CD14-positive monocyte (primary cell): ENCODE data around the gene AIFM3. TPM values are rescaled to one million over a fixed set of nuclear protein-coding genes. Genes with fewer than 3 reads are reported as not detected.
A peak's percentile ranks its signal among the peaks of the same experiment; 100 is the strongest.
"Not testable (repeated sequence)": the region's sequence is repeated elsewhere in the genome, so short reads cannot be mapped to it uniquely, and the experiment has no call there.

Experiments
- DNase-seq, 3 donors: peaks; one replicate each; pipeline ENCODE4 v3.0.0-alpha.2; 2011 to 2022
- H2AFZ ChIP-seq: 2 replicates; pipeline ENCODE4 v1.6.0; 2012; ENCODE audit warnings: mild to moderate bottlenecking, low read depth, low read length, inconsistent platforms; ENCODE audit not compliant: insufficient read depth, poor library complexity, severe bottlenecking
- H3K27ac ChIP-seq, 2 donors: 1 replicate in 1 of 2; 2 replicates in 1 of 2; pipeline ENCODE4 v1.5.1; 2012 to 2013; ENCODE audit warnings: low read length in 2 of 2, control low read depth in 1 of 2, inconsistent platforms in 1 of 2, low read depth in 1 of 2, mild to moderate bottlenecking in 1 of 2
- H3K27me3 ChIP-seq, 2 donors: one replicate each; pipeline versions ENCODE4 v1.6.0 to v1.6.1; 2011 to 2013; ENCODE audit warnings: low read length in 2 of 2; ENCODE audit not compliant: control insufficient read depth in 2 of 2, insufficient read depth in 2 of 2
- H3K36me3 ChIP-seq, 2 donors: replicated peaks in 1 of 2; 1 replicate in 1 of 2; 2 replicates in 1 of 2; pipeline versions ENCODE4 v1.5.1 to v1.6.1; 2012 to 2013; ENCODE audit warnings: low read length in 2 of 2, control low read depth in 1 of 2, inconsistent platforms in 1 of 2, mild to moderate bottlenecking in 1 of 2; ENCODE audit not compliant: insufficient read depth in 2 of 2, control insufficient read depth in 1 of 2
- H3K4me1 ChIP-seq, 2 donors: 1 replicate in 1 of 2; 2 replicates in 1 of 2; pipeline versions ENCODE4 v1.5.1 to v1.6.1; 2012 to 2013; ENCODE audit warnings: low read length in 2 of 2, control low read depth in 1 of 2, inconsistent platforms in 1 of 2, mild to moderate bottlenecking in 1 of 2, moderate library complexity in 1 of 2; ENCODE audit not compliant: insufficient read depth in 2 of 2, control insufficient read depth in 1 of 2
- H3K4me2 ChIP-seq: replicated peaks from 2 replicates; pipeline ENCODE3; 2012; ENCODE audit warnings: low read length, moderate library complexity, mild to moderate bottlenecking; ENCODE audit not compliant: poor library complexity, severe bottlenecking; ENCODE audit errors: extremely low read depth
- H3K4me3 ChIP-seq, 3 experiments: fragments of 200-600 bp in 1 of 3; sonication (generic) in 1 of 3; replicated peaks in 1 of 3; 1 replicate in 2 of 3; 2 replicates in 1 of 3; pipeline ENCODE4 v1.5.1; 2011 to 2013; ENCODE audit warnings: low read length in 3 of 3, mild to moderate bottlenecking in 3 of 3, control low read depth in 2 of 3, low read depth in 2 of 3, inconsistent platforms in 1 of 3, moderate library complexity in 1 of 3
- H3K79me2 ChIP-seq: 2 replicates; pipeline ENCODE4 v1.6.0; 2012; ENCODE audit warnings: mild to moderate bottlenecking, control low read depth, inconsistent platforms, low read length, moderate library complexity; ENCODE audit not compliant: insufficient read depth
- H3K9ac ChIP-seq: 2 replicates; pipeline ENCODE4 v1.6.0; 2017; ENCODE audit warnings: low read length, mild to moderate bottlenecking; ENCODE audit not compliant: insufficient read depth, poor library complexity, severe bottlenecking
- H3K9me3 ChIP-seq, 2 donors: replicated peaks in 1 of 2; 1 replicate in 1 of 2; 2 replicates in 1 of 2; pipeline versions ENCODE4 v1.5.1 to v1.6.1; 2012 to 2013; ENCODE audit warnings: low read length in 2 of 2, control low read depth in 1 of 2; ENCODE audit not compliant: control insufficient read depth in 1 of 2, insufficient read depth in 1 of 2
- H4K20me1 ChIP-seq: 2 replicates; pipeline ENCODE4 v1.6.0; 2012; ENCODE audit warnings: mild to moderate bottlenecking, low read length, control low read depth, moderate library complexity; ENCODE audit not compliant: insufficient read depth
- H3K27ac Mint-ChIP-seq, 7 donors: one replicate each; pipeline ENCODE4 v1.8.0; 2020; ENCODE audit warnings: mild to moderate bottlenecking in 7 of 7, mixed read lengths in 7 of 7, moderate library complexity in 6 of 7, inconsistent platforms in 2 of 7
- H3K27me3 Mint-ChIP-seq, 3 donors: one replicate each; pipeline ENCODE4 v1.8.0; 2021 to 2022; ENCODE audit warnings: low read depth in 3 of 3, mild to moderate bottlenecking in 3 of 3, mixed read lengths in 3 of 3, moderate library complexity in 3 of 3, inconsistent platforms in 1 of 3
- H3K36me3 Mint-ChIP-seq, 2 donors: one replicate each; pipeline ENCODE4 v1.8.0; 2020; ENCODE audit warnings: mixed read lengths in 2 of 2, inconsistent platforms in 1 of 2, mild to moderate bottlenecking in 1 of 2
- H3K4me1 Mint-ChIP-seq: one replicate; pipeline ENCODE4 v1.8.0; 2020; ENCODE audit warnings: mild to moderate bottlenecking, mixed read lengths
- H3K4me3 Mint-ChIP-seq, 2 donors: one replicate each; pipeline ENCODE4 v1.8.0; 2020; ENCODE audit warnings: mild to moderate bottlenecking in 2 of 2, mixed read lengths in 2 of 2, moderate library complexity in 1 of 2
- H3K9me3 Mint-ChIP-seq, 7 donors: one replicate each; pipeline ENCODE4 v1.8.0; 2020 to 2022; ENCODE audit warnings: mixed read lengths in 7 of 7, mild to moderate bottlenecking in 6 of 7, moderate library complexity in 6 of 7, inconsistent platforms in 2 of 7
- WGBS: methylation state at CpG from one replicate; pipeline ENCODE4 v1.1.5; 2013; ENCODE audit warnings: missing lambda C conversion rate; ENCODE audit not compliant: insufficient coverage; 5-methylcytosine and 5-hydroxymethylcytosine counted together
- intact Hi-C, 2 donors: fragments of 100-400 bp; cut with micrococcal nuclease; formaldehyde crosslinking; loops; one replicate each; pipeline versions ENCODE4 v1.15.0 to v1.15.1; 2023
- polyA plus RNA-seq, 3 donors: library from polyadenylated mRNA; depleted of rRNA in 1 of 3; unstranded in 2 of 3; stranded (reverse) in 1 of 3; fragments of 300-500 nt in 2 of 3; fragments of >200 nt in 1 of 3; fragmentation: Illumina TruSeq in 2 of 3; gene quantifications; 1 replicate in 2 of 3; 2 replicates in 1 of 3; pipeline ENCODE4 v1.2.3, GENCODE V29; 2012 to 2021
- TF ChIP-seq, protein P1 (sequence below): fragments of 200-600 bp; IDR thresholded peaks from one replicate; pipeline ENCODE4 v1.8.0; 2022; ENCODE audit warnings: antibody characterized with exemption, mild to moderate bottlenecking

The AIFM3 gene
- polyA plus RNA-seq, 3 donors: 2.1 to 40.9 (median 2.3) TPM

DNA sequence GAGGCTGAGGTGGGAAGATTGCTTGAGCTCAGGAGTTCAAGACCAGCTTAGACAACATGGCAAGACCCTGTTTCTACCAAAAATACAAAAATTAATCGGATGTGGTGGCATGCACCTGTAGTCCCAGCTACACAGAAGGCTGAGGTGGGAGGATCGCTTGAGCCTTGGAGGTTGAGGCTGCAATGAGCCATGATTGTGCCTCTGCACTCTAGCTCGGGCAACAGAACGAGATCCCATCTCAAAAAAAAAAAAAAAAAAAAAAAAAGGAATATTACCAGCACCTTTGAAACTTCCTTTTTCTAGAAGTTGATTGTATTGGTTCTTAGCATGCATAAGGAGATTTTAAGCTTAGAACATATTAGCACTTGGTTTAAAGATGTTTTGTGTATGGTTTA is 38.5 kb upstream of the AIFM3 start:
- intact Hi-C loops: no loop called here
- Mint-ChIP-seq H3K27ac (peak overlapping the region in 4 of 7 donors; percentile 15 to 49 (median 32)), H3K4me1 (peaks cover 52% of the 10 kb centered on the region), H3K4me3 (no peak overlapping the region), H3K9me3 (no peaks in the 10 kb centered on the region), H3K27me3 (peaks cover 0 to 1% (median 0%) of the 10 kb centered on the region in 3 donors), H3K36me3 (peaks cover 5 to 14% of the 10 kb centered on the region in 2 donors)
- Histone ChIP-seq H3K36me3 (peaks cover 0 to 14% of the 10 kb centered on the region in 2 donors), H3K9ac (no peak overlapping the region), H3K27me3 (no peaks in the 10 kb centered on the region), H3K27ac (peak overlapping the region in 1 of 2 donors; percentile 11), H2AFZ (no peak overlapping the region), H4K20me1 (peaks cover 100% of the 10 kb centered on the region), H3K4me2 (no peak overlapping the region), H3K9me3 (no peaks in the 10 kb centered on the region), H3K79me2 (peaks cover 98% of the 10 kb centered on the region), H3K4me3 (no peak overlapping the region), H3K4me1 (peaks cover 19 to 23% of the 10 kb centered on the region in 2 donors)
- TF ChIP-seq, protein P1, sequence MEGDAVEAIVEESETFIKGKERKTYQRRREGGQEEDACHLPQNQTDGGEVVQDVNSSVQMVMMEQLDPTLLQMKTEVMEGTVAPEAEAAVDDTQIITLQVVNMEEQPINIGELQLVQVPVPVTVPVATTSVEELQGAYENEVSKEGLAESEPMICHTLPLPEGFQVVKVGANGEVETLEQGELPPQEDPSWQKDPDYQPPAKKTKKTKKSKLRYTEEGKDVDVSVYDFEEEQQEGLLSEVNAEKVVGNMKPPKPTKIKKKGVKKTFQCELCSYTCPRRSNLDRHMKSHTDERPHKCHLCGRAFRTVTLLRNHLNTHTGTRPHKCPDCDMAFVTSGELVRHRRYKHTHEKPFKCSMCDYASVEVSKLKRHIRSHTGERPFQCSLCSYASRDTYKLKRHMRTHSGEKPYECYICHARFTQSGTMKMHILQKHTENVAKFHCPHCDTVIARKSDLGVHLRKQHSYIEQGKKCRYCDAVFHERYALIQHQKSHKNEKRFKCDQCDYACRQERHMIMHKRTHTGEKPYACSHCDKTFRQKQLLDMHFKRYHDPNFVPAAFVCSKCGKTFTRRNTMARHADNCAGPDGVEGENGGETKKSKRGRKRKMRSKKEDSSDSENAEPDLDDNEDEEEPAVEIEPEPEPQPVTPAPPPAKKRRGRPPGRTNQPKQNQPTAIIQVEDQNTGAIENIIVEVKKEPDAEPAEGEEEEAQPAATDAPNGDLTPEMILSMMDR: no peak
- DNase-seq: no peak
- WGBS: 100% methylated on average over 2 of the region's 4 CpGs

DNA sequence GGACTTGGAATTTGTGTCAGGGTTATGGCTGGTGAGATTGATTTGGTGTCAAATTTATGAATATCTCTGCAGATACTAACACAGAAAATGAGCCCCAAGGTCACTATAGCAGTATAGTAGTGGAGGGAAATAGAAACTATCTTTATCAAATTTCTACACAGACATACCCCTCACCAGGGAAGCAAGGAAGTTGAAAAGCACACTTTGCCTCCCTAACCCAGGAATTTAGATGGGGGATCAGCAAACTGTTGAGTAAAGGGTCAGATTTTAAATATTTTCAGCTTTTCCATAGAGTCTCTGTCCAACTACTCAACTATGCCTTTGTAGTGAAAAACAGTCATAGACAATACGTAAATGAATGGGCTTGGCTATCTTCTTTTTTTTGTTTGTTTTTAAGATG is 37.1 kb upstream of the AIFM3 start:
- peaks cover 43% of the 10 kb centered on the region for H3K4me1 Mint-ChIP-seq

DNA sequence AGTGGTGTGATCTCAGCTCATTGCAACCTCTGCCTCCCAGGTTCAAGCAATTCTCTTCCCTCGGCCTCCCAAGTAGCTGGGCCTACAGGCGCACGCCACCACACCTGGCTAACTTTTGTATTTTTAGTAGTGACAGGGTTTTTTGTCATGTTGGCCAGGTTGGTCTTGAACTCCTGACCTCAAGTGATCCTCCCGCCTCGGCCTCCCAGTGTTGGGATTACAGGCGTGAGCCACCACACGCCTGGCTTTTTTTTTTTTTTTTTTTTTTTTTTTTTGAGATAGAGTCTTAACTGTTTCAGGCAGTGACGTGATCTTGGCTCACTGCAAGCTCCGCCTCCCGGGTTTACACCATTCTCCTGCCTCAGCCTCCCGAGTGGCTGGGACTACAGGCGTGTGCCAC is 36.6 kb upstream of the AIFM3 start:
- H3K27me3 ChIP-seq, H3K9me3 Mint-ChIP-seq, H2AFZ ChIP-seq, H3K4me3 Mint-ChIP-seq, H3K9ac ChIP-seq, H3K27ac ChIP-seq, DNase-seq, H3K27me3 Mint-ChIP-seq, intact Hi-C loops, H3K4me3 ChIP-seq, H3K9me3 ChIP-seq, H3K4me2 ChIP-seq: not testable (repeated sequence)
- peaks cover 9 to 26% of the 10 kb centered on the region in 2 donors for H3K36me3 ChIP-seq
- peaks cover 14 to 20% of the 10 kb centered on the region in 2 donors for H3K4me1 ChIP-seq
- 96% methylated on average over 5 of the region's 12 CpGs for WGBS
- peaks cover 17 to 26% of the 10 kb centered on the region in 2 donors for H3K36me3 Mint-ChIP-seq
- H3K4me1 Mint-ChIP-seq: peaks cover 39% of the 10 kb centered on the region
- H4K20me1 ChIP-seq: peaks cover 100% of the 10 kb centered on the region
- peak overlapping the region in 4 of 7 donors; percentile 3 to 83 (median 46) for H3K27ac Mint-ChIP-seq
- H3K79me2 ChIP-seq: peaks cover 98% of the 10 kb centered on the region

More for the DNA sequence above, 37.1 kb upstream of the AIFM3 start:
- peaks cover 19 to 23% of the 10 kb centered on the region in 2 donors for H3K4me1 ChIP-seq
- no peak overlapping the region for H3K4me3 Mint-ChIP-seq
- H3K9ac ChIP-seq: no peak overlapping the region
- H3K79me2 ChIP-seq: peaks cover 98% of the 10 kb centered on the region
- peaks cover 0 to 2% (median 1%) of the 10 kb centered on the region in 3 donors for H3K27me3 Mint-ChIP-seq
- intact Hi-C loops: no loop called here
- H3K36me3 ChIP-seq: peaks cover 9 to 22% of the 10 kb centered on the region in 2 donors
- H4K20me1 ChIP-seq: peaks cover 100% of the 10 kb centered on the region
- no peaks in the 10 kb centered on the region for H3K9me3 Mint-ChIP-seq
- no peaks in the 10 kb centered on the region for H3K9me3 ChIP-seq
- no peak overlapping the region for H2AFZ ChIP-seq
- no peak overlapping the region for H3K4me2 ChIP-seq
- TF ChIP-seq, protein P1: no peak
- peak overlapping the region in 1 of 2 donors; percentile 51 for H3K27ac ChIP-seq
- no peak overlapping the region for H3K4me3 ChIP-seq
- no peaks in the 10 kb centered on the region for H3K27me3 ChIP-seq
- no CpG with 5 or more reads among the region's 1 CpG for WGBS
- peaks cover 17 to 22% of the 10 kb centered on the region in 2 donors for H3K36me3 Mint-ChIP-seq
- no peak for DNase-seq
- H3K27ac Mint-ChIP-seq: peak overlapping the region; percentile 3 to 83 (median 18)
